IPS-15b (cell line): ENCODE results near the gene PPP1R7.

Experiments used
- H3K27me3 ChIP-seq: one replicate; pipeline ENCODE4 v1.6.1; 2013; ENCODE audit warnings: low read length; ENCODE audit not compliant: control insufficient read depth, insufficient read depth
- H3K36me3 ChIP-seq: one replicate; pipeline ENCODE4 v1.6.1; 2013; ENCODE audit warnings: low read length; ENCODE audit not compliant: control insufficient read depth, insufficient read depth
- H3K4me1 ChIP-seq: one replicate; pipeline ENCODE4 v1.6.1; 2013; ENCODE audit warnings: mild to moderate bottlenecking, low read length; ENCODE audit not compliant: control insufficient read depth, insufficient read depth
- H3K4me3 ChIP-seq: one replicate; pipeline ENCODE4 v1.5.1; 2013; ENCODE audit warnings: low read depth, low read length
- H3K9ac ChIP-seq: one replicate; pipeline ENCODE4 v1.6.1; 2013; ENCODE audit warnings: low read depth, mild to moderate bottlenecking, low read length
- H3K9me3 ChIP-seq: one replicate; pipeline ENCODE4 v1.6.1; 2013; ENCODE audit warnings: mild to moderate bottlenecking, low read length; ENCODE audit not compliant: control insufficient read depth, insufficient read depth

Gene PPP1R7

DNA sequence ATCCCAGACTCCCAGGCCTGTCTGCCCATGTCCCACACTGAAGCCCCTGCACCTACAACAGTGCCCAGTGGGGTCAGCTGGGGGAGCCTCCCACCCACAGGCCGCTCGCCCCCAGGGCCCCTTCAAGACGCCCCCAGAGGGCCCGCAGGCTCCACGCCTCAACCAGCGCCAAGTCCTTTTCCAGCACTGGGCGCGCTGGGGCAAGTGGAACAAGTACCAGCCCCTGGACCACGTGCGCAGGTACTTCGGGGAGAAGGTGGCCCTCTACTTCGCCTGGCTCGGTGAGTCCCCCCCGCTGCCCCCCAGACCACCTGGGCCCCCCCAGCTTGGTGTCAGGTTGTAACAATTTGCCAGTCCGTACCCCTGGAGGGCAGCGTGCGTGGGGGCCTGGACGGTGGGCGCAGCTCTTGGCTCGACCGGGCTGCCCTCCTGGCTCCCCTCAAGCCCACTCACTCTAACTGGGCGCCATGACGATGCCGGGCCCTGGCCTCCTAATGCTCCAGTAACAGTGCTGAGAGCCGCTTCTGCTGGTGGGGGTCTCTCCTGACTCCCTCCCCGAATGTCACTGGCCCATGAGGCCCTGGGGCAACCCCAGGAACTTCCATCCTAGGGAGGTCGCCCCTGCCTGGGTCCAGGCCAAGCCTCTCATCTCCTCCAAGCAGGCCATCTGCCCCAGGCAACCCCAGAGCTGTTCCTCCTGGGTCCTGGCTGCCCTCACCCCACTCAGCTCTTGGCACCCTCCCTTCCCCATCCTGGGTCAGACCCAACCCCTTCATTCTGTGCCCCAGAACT lies 53.1 kb downstream of the PPP1R7 start:
- H3K36me3 ChIP-seq = no peaks in the 10 kb centered on the region
- no peak overlapping the region for H3K9ac ChIP-seq
- no peaks in the 10 kb centered on the region for H3K9me3 ChIP-seq
- no peaks in the 10 kb centered on the region for H3K4me1 ChIP-seq
- no peak overlapping the region for H3K4me3 ChIP-seq
- no peaks in the 10 kb centered on the region for H3K27me3 ChIP-seq

DNA sequence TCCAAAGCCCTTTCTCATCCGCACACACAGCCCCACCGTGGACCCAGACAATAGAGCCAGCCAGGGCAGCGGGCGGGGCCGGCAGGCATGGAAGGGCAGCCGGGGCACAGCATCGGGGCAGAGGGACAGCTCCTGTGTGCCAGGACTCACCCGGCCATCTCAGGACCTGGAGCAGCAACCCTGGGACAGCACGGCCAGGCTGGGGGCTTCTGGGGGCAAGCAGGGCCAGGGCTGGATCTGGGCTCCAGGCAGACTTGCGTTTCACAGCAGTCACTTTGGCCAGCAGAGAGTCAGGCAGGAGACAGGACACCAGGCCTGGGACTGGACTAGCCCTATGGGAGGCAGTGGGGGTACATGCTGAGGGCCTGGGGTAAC lies 53.7 kb downstream of the PPP1R7 start:
- Histone ChIP-seq H3K36me3 (no peaks in the 10 kb centered on the region), H3K4me3 (no peak overlapping the region), H3K27me3 (no peaks in the 10 kb centered on the region), H3K4me1 (no peaks in the 10 kb centered on the region), H3K9ac (no peak overlapping the region), H3K9me3 (no peaks in the 10 kb centered on the region)

DNA sequence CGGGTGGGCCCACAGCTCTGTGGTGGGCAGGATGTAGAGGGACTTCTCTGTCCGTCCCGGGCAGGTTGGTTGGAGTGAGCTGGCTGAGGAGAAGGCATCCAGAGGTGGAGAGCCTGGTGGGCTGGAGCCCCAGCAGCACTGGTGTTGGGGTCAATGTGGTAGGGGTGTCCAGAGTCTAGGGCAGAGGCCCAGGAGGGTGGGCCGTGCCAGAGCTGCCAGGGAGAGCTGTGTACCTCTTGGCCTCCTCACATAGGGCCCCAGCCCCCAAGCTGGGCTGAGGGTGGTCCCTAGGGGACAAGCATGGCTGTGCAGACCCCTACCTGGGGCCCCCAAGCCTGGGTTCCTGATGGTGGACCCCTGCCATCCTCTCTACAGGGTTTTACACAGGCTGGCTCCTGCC lies 54.2 kb downstream of the PPP1R7 start:
- Histone ChIP-seq H3K4me3 (no peak overlapping the region), H3K27me3 (no peaks in the 10 kb centered on the region), H3K36me3 (no peaks in the 10 kb centered on the region)

DNA sequence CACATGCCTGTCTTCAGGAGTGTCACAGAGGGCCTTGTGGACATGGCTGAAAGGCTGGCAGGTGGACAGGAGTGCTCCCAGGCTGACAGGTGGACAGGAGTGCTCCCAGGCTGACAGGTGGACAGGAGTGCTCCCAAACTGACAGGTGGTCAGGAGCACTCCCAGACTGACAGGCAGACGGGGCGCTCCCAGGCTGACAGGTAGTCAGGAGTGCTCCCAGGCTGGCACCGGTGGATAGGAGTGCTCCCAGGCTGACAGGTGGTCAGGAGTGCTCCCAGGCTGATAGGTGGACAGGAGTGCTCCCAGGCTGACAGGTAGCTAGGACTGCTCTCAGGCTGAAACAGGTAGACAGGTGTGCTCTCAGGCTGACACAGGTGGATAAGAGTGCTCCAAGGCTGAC lies 54.8 kb downstream of the PPP1R7 start:
- no peak overlapping the region for H3K9ac ChIP-seq
- H3K4me3 ChIP-seq = no peak overlapping the region
- no peaks in the 10 kb centered on the region for H3K27me3 ChIP-seq
- H3K36me3 ChIP-seq = no peaks in the 10 kb centered on the region
- no peaks in the 10 kb centered on the region for H3K4me1 ChIP-seq
- no peaks in the 10 kb centered on the region for H3K9me3 ChIP-seq

More for the DNA sequence above, 54.2 kb downstream of the PPP1R7 start:
- Histone ChIP-seq H3K9ac (no peak overlapping the region), H3K4me1 (no peaks in the 10 kb centered on the region), H3K9me3 (no peaks in the 10 kb centered on the region)

DNA sequence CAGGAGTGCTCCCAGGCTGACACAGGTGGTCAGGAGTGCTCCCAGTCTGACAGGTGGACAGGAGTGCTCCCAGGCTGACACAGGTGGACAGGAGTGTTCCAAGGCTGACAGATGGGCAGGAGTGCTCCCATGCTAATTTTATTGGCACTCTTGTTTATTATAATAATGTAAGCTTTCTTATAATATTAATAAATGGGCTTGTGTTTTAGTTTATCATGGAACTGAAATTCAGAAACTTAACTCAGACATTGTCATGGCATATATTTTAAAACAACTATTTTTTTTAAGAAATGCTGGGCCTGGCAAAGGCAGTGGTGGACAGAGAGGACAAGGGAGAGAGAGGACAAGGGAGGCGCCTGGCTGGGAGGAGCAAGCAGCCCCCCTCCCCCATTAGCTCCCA lies 56.9 kb downstream of the PPP1R7 start:
- Histone ChIP-seq H3K27me3 (no peaks in the 10 kb centered on the region), H3K4me3 (no peak overlapping the region), H3K36me3 (no peaks in the 10 kb centered on the region), H3K4me1 (no peaks in the 10 kb centered on the region), H3K9ac (no peak overlapping the region), H3K9me3 (no peaks in the 10 kb centered on the region)

- Histone ChIP-seq H3K4me3 (no peak overlapping the region), H3K36me3 (no peaks in the 10 kb centered on the region), H3K27me3 (no peaks in the 10 kb centered on the region), H3K9me3 (no peaks in the 10 kb centered on the region), H3K9ac (no peak overlapping the region), H3K4me1 (no peaks in the 10 kb centered on the region)
These were observed 57.4 kb downstream of the PPP1R7 start for GRCh38 chr2:241207641-241208040.

DNA sequence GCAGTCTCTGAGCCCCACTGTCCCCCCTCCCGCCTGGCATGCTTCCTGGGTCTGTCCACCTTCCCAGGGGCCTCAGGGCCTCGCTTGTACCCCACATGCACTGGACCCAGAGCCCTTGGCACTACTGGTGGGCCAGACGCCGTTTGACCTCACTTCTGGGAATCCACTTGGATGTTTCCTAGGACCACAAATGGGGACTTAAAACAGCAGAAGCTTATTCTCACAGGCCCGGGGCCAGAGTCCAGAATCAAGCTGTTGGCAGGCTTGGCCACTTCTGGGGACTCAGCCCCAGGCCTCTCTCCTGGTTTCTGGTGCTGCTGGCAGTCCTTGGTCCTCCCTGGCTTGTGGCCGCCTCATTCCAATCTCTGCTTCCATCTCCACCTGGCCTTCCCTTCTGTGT lies 57.8 kb downstream of the PPP1R7 start:
- Histone ChIP-seq H3K9ac (no peak overlapping the region), H3K36me3 (no peaks in the 10 kb centered on the region), H3K9me3 (no peaks in the 10 kb centered on the region), H3K27me3 (no peaks in the 10 kb centered on the region), H3K4me3 (no peak overlapping the region), H3K4me1 (no peaks in the 10 kb centered on the region)

DNA sequence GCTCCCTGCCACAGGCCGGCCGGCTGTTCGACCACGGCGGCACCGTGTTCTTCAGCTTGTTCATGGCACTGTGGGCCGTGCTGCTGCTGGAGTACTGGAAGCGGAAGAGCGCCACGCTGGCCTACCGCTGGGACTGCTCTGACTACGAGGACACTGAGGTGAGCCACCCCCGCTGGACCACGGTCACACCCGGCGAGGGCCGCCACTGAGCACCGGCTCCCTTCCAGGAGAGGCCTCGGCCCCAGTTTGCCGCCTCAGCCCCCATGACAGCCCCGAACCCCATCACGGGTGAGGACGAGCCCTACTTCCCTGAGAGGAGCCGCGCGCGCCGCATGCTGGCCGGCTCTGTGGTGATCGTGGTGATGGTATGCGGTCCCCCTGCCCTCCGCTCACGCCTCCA lies 59.0 kb downstream of the PPP1R7 start:
- H3K9ac ChIP-seq = no peak overlapping the region
- no peaks in the 10 kb centered on the region for H3K9me3 ChIP-seq
- no peaks in the 10 kb centered on the region for H3K4me1 ChIP-seq
- no peaks in the 10 kb centered on the region for H3K36me3 ChIP-seq
- H3K4me3 ChIP-seq = no peak overlapping the region
- H3K27me3 ChIP-seq = no peaks in the 10 kb centered on the region

DNA sequence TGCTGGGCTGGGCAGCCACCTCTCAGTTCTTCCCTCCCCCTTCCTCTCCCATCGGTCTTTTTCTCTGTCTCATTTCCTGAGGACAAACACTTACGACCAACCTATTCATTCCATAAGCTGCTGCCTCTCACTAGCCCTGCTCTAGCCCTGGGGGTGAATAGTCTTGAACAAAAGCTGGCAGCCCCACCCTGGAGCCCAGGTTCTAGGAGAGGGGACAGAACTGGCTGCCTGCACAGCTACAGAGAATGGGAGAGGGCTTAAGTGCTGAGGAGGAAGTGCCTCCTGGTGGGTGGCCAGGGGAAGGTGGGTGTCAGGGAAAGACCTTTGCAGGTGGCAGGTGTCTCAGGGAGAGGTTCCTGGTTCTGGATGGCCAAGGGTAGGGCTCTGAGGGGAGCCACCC lies 61.0 kb downstream of the PPP1R7 start:
- Histone ChIP-seq H3K4me3 (no peak overlapping the region), H3K36me3 (no peaks in the 10 kb centered on the region), H3K4me1 (no peaks in the 10 kb centered on the region), H3K27me3 (no peaks in the 10 kb centered on the region), H3K9ac (no peak overlapping the region), H3K9me3 (no peaks in the 10 kb centered on the region)

- no peaks in the 10 kb centered on the region for H3K36me3 ChIP-seq
- no peak overlapping the region for H3K9ac ChIP-seq
- H3K27me3 ChIP-seq = no peaks in the 10 kb centered on the region
- H3K9me3 ChIP-seq = no peaks in the 10 kb centered on the region
- H3K4me3 ChIP-seq = no peak overlapping the region
- no peaks in the 10 kb centered on the region for H3K4me1 ChIP-seq
These were observed 62.8 kb downstream of the PPP1R7 start for GRCh38 chr2:241213041-241213440.

- no peaks in the 10 kb centered on the region for H3K27me3 ChIP-seq
These were observed 63.3 kb downstream of the PPP1R7 start for GRCh38 chr2:241213567-241213966.

GRCh38 chr2:241214209-241214608 lies 63.9 kb downstream of the PPP1R7 start:
- H3K9ac ChIP-seq = no peak overlapping the region
- no peaks in the 10 kb centered on the region for H3K36me3 ChIP-seq
- no peak overlapping the region for H3K4me3 ChIP-seq
- H3K4me1 ChIP-seq = no peaks in the 10 kb centered on the region
- H3K27me3 ChIP-seq = no peaks in the 10 kb centered on the region
- H3K9me3 ChIP-seq = no peaks in the 10 kb centered on the region

More at GRCh38 chr2:241213567-241213966, 63.3 kb downstream of the PPP1R7 start:
- H3K9ac ChIP-seq = no peak overlapping the region
- H3K36me3 ChIP-seq = no peaks in the 10 kb centered on the region
- H3K9me3 ChIP-seq = no peaks in the 10 kb centered on the region
- no peaks in the 10 kb centered on the region for H3K4me1 ChIP-seq
- H3K4me3 ChIP-seq = no peak overlapping the region
